Activated gamma-delta T cell (primary cell): Measurements from ENCODE around the gene SOHLH1.

Experiments used
- DNase-seq: peaks from one replicate; lab custom pipeline; 2025; lab: John Stamatoyannopoulos, UW

Gene SOHLH1

DNA sequence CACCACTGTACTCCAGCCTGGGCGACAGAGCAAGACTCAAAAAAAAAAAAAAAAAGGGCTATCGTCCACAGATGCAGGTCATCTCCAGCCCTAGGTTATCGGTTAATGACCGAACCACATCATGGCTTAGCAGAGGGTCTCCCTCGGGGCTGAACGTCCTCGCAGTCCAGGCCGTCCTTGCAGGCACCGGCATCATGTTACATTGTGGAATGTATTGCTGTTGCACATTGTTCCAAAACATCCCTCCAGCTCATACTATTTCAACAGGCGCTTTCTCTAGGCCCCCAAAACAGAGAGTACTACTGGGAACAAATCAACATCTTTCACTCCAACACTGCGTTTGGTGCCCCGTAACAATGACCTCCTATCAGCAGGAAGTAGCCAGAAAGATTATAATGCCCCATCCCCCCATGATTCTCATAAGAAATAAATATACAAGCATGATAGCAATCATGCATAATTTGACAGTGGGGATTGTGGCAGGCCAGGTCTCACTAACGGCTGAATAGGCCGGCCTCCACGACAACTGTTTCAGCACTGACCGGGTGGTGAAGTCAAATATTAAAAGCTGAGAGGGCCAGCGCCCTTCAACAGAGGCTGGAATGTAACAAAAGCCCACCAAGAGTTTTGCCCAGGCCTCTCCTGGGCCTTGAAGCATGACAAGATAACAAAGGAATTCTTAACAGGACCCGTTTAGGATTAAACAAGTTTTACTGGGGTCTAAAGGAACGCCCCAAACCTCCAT, 37.3 kb downstream of the SOHLH1 start:
- no peak for DNase-seq

- no peak for DNase-seq
These were observed 38.9 kb downstream of the SOHLH1 start for GRCh38 chr9:135660407-135660806.

GRCh38 chr9:135659252-135659651, 40.0 kb downstream of the SOHLH1 start:
- DNase-seq: no peak

DNA sequence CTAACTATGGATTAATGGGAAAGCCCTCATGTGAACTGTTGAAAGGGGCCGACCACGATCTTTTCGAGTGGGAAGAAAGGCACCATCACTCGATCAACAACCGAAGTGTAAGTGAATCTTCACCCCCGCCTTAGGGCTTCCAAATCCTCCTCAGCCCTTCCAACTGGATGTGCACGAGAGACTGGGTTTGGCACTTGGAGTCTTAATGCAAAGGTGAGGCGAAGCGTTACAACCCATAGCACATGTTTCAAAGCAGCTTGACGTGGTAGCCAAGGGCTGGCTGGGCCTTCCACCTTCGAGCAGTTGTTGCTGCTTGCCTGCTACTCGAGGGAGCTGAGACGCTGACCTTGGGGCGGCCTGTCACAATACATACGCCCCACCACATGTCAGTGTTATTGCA, 41.9 kb downstream of the SOHLH1 start:
- DNase-seq: no peak

- no peak for DNase-seq
These were observed 44.0 kb downstream of the SOHLH1 start for GRCh38 chr9:135655317-135655716.

DNA sequence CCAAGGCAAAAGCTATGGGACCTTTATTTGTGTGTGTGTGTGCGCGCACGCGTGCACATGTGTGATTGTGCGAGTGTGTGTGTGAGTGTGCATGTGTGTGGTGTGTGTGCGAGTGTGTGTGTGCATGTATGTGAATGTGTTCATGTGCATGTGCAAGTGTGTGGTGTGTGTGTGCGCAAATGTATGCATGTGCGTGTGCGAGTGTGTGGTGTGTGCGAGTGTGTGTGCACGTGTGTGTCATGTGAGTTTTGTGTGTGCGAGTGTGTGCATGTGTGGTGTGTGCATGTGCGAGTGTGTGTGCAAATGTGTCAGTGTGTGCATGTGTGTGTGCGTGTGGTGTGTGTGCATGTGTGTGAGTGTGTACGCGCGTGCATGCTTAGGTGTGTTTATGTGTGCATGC, 48.9 kb downstream of the SOHLH1 start:
- DNase-seq: no peak

DNA sequence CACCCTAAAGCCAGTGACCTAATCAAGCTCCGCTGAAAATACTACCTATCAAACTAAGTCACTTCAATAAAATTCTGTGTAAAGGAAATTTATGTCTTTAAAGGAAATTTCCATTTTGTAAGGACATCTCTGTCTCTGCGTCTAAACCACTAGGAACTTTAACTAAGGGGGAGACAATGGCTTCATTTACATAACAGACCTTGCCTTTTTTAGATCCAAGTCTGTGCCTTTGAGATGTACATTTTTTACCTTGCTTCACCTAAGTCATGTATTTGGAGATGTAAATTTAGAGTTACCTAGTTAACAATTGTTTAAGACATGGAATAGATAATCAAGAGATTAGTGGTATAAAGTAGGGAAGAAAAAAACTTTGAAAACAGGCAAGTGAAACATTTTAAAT, 49.8 kb downstream of the SOHLH1 start:
- no peak for DNase-seq

GRCh38 chr9:135648494-135649410, 50.5 kb downstream of the SOHLH1 start:
- DNase-seq: no peak

DNA sequence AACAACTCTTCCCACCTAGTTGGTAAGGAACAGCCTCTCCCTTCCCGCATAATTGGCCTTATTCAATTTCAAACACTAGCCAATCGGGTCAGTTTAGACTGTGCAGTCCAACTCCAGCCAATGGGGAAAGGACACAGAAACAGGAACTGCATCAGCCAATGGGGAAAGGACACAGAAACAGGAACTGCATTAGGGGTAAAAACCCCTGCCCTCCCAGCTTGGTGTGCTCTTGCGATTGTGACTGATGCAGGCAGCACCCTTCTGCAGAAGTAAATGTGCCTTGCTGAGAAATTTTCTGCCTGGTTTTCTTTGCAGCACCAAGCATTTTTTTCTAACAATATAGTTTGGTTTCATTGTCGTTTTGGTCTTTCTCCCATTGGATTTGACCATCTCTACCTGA, 51.4 kb downstream of the SOHLH1 start:
- DNase-seq: no peak

- DNase-seq: no peak
These were observed 54.6 kb downstream of the SOHLH1 start for GRCh38 chr9:135644631-135645218.
